Vagina (tissue), 2 donors: ENCODE data around the gene BRINP2.

Source experiments
- CTCF ChIP-seq, 3 experiments: fragments of 450-650 bp in 2 of 3; fragments of 200-600 bp in 1 of 3; sonication (generic) in 1 of 3; IDR thresholded peaks; one replicate each; pipeline ENCODE4 v1.5.1; 2017 to 2019; ENCODE audit warnings: antibody characterized with exemption in 3 of 3, mild to moderate bottlenecking in 2 of 3, moderate library complexity in 2 of 3
- POLR2A ChIP-seq, 2 donors: fragments of 450-650 bp; IDR thresholded peaks; one replicate each; pipeline ENCODE4 v1.6.1; 2017; ENCODE audit warnings: antibody characterized with exemption in 2 of 2, mild to moderate bottlenecking in 2 of 2, moderate library complexity in 2 of 2
- POLR2AphosphoS5 ChIP-seq, 2 donors: sonication (generic); formaldehyde crosslinking; IDR thresholded peaks; one replicate each; pipeline ENCODE4 v1.9.0; 2017; ENCODE audit warnings: antibody characterized with exemption in 2 of 2, mild to moderate bottlenecking in 2 of 2, low read depth in 1 of 2; ENCODE audit not compliant: insufficient read depth in 1 of 2

DNA sequence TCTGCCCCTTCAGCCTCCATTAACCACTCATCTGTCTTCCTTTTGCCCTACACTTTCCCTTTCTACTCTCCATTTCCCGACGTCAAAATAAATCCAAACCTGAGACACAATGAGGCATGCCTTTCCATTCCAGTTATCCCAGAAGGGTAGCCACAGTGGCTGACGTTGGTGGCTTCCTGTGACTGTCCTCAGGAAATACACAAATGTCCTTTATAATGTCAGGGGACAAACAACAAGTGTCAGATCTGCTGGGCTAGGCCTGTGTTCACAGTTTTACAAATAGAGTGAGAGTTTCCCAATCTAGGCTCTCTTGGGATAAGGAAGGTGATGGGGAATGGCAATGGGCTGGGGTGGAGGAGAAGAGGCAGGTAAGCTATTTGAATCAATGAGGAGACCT is 135.3 kb downstream of the BRINP2 start:
- TF ChIP-seq CTCF (IDR thresholded peaks at IDR 0.05) (no peak), POLR2A (IDR thresholded peaks at IDR 0.05) (no peak), POLR2AphosphoS5 (IDR thresholded peaks at IDR 0.05; ENCODE audit: insufficient read depth in 1 of 2, low read depth in 1 of 2) (no peak)
